Breast epithelium (tissue), 3 donors: ENCODE results near the gene AADACL4.

Source experiments
- POLR2A ChIP-seq: fragments of 450-650 bp; IDR thresholded peaks from one replicate; pipeline ENCODE4 v1.6.1; 2016; ENCODE audit warnings: antibody characterized with exemption, mild to moderate bottlenecking, moderate library complexity
- POLR2AphosphoS5 ChIP-seq, 3 donors: sonication (generic); formaldehyde crosslinking; IDR thresholded peaks; one replicate each; pipeline ENCODE4 v1.6.1; 2017; ENCODE audit warnings: antibody characterized with exemption in 3 of 3
- TF ChIP-seq, protein P1 (sequence below), 3 donors: fragments of 450-650 bp; IDR thresholded peaks; one replicate each; pipeline ENCODE4 v1.5.1; 2016 to 2017; ENCODE audit warnings: antibody characterized with exemption in 3 of 3, mild to moderate bottlenecking in 3 of 3, moderate library complexity in 3 of 3

DNA sequence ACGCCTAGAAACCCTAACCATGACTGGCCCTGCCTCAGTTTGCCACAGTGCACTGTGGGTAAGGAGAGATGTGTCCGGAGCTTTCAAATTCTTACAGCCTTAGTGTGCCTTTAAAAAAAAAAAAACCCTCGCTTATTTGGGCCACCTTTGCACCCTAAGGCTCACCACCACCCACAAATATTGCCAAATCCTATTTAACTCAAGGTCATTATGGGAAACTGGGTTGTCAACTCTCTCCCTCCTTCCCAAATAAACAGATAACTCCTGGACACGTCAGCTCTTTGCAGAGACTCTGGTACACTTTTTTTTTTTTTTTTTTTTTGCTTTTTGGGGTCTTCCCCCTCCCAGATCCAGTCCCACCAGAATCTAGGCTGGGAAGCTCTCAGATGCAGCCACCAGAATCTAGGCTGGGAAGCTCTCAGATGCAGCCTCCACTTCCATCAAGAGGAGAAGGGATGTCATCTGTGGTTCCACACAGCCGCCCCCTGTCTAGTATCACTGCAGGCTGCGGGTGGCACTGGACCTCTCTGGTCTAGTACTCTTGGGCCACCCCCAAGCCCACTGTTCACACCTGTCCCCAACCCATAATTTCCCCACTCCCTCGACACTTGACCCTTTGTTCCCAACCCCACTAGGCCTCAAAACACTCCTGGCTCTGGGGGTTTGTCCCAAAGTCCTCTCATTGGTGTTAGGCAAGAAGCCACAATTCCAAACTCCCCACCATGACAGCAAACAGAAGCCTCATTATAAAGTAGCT lies 29.3 kb upstream of the AADACL4 start:
- TF ChIP-seq POLR2A (no peak), POLR2AphosphoS5 (IDR thresholded peaks at IDR 0.05) (no peak)
- TF ChIP-seq, protein P1, sequence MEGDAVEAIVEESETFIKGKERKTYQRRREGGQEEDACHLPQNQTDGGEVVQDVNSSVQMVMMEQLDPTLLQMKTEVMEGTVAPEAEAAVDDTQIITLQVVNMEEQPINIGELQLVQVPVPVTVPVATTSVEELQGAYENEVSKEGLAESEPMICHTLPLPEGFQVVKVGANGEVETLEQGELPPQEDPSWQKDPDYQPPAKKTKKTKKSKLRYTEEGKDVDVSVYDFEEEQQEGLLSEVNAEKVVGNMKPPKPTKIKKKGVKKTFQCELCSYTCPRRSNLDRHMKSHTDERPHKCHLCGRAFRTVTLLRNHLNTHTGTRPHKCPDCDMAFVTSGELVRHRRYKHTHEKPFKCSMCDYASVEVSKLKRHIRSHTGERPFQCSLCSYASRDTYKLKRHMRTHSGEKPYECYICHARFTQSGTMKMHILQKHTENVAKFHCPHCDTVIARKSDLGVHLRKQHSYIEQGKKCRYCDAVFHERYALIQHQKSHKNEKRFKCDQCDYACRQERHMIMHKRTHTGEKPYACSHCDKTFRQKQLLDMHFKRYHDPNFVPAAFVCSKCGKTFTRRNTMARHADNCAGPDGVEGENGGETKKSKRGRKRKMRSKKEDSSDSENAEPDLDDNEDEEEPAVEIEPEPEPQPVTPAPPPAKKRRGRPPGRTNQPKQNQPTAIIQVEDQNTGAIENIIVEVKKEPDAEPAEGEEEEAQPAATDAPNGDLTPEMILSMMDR (IDR thresholded peaks at IDR 0.05), result no peak
